Vagina (tissue), 2 donors: ENCODE results near the gene BIRC7. TPM values are rescaled to one million over a fixed set of nuclear protein-coding genes. Genes with fewer than 3 reads are reported as not detected.

Experiments used
- DNase-seq, 2 donors: peaks; one replicate each; pipeline ENCODE4 v3.0.0-alpha.2; 2017; ENCODE audit errors: extremely low spot score in 2 of 2
- H3K27ac ChIP-seq: fragments of 200-600 bp; sonication (generic); one replicate; pipeline ENCODE4 v1.5.1; 2019
- H3K27me3 ChIP-seq: fragments of 200-600 bp; sonication (generic); one replicate; pipeline ENCODE4 v1.5.1; 2019
- H3K36me3 ChIP-seq, 2 donors: fragments of 200-600 bp; sonication (generic); one replicate each; pipeline ENCODE4 v1.5.1; 2017 to 2019
- H3K4me1 ChIP-seq: fragments of 200-600 bp; sonication (generic); one replicate; pipeline ENCODE4 v1.5.1; 2019
- H3K4me3 ChIP-seq, 2 donors: fragments of 200-600 bp; sonication (generic); 1 replicate in 1 of 2; 2 replicates in 1 of 2; pipeline ENCODE4 v1.5.1; 2016 to 2019
- H3K9me3 ChIP-seq: fragments of 200-600 bp; sonication (generic); one replicate; pipeline ENCODE4 v1.5.1; 2019
- POLR2A ChIP-seq, 2 donors: fragments of 450-650 bp; IDR thresholded peaks; one replicate each; pipeline ENCODE4 v1.6.1; 2017; ENCODE audit warnings: antibody characterized with exemption in 2 of 2, mild to moderate bottlenecking in 2 of 2, moderate library complexity in 2 of 2
- POLR2AphosphoS5 ChIP-seq, 2 donors: sonication (generic); formaldehyde crosslinking; IDR thresholded peaks; one replicate each; pipeline ENCODE4 v1.9.0; 2017; ENCODE audit warnings: antibody characterized with exemption in 2 of 2, mild to moderate bottlenecking in 2 of 2, low read depth in 1 of 2; ENCODE audit not compliant: insufficient read depth in 1 of 2
- intact Hi-C: fragments of 100-400 bp; cut with DNase I; formaldehyde crosslinking; loops from one replicate; pipeline ENCODE4 v1.15.1; 2023
- total RNA-seq: library from RNA; depleted of rRNA; stranded (reverse); fragments of >200 nt; gene quantifications from one replicate; pipeline ENCODE4 v1.2.3, GENCODE V29; 2016
- TF ChIP-seq, protein P1 (sequence below), 3 experiments: fragments of 450-650 bp in 2 of 3; fragments of 200-600 bp in 1 of 3; sonication (generic) in 1 of 3; IDR thresholded peaks; one replicate each; pipeline ENCODE4 v1.5.1; 2017 to 2019; ENCODE audit warnings: antibody characterized with exemption in 3 of 3, mild to moderate bottlenecking in 2 of 3, moderate library complexity in 2 of 3

BIRC7 gene
- total RNA-seq, 1 donor from 2014 or later: 2.7 TPM

GRCh38 chr20:63281742-63282665, 46.3 kb downstream of the BIRC7 start:
- Histone ChIP-seq H3K36me3 (peaks cover 0 to 77% of the 10 kb centered on the region in 2 donors), H3K4me3 (no peak overlapping the region), H3K27me3 (no peaks in the 10 kb centered on the region), H3K4me1 (no peaks in the 10 kb centered on the region), H3K27ac (no peak overlapping the region), H3K9me3 (no peaks in the 10 kb centered on the region)
- TF ChIP-seq POLR2A (IDR thresholded peaks at IDR 0.05) (no peak), POLR2AphosphoS5 (IDR thresholded peaks at IDR 0.05; ENCODE audit: insufficient read depth in 1 of 2, low read depth in 1 of 2) (no peak)
- TF ChIP-seq, protein P1, sequence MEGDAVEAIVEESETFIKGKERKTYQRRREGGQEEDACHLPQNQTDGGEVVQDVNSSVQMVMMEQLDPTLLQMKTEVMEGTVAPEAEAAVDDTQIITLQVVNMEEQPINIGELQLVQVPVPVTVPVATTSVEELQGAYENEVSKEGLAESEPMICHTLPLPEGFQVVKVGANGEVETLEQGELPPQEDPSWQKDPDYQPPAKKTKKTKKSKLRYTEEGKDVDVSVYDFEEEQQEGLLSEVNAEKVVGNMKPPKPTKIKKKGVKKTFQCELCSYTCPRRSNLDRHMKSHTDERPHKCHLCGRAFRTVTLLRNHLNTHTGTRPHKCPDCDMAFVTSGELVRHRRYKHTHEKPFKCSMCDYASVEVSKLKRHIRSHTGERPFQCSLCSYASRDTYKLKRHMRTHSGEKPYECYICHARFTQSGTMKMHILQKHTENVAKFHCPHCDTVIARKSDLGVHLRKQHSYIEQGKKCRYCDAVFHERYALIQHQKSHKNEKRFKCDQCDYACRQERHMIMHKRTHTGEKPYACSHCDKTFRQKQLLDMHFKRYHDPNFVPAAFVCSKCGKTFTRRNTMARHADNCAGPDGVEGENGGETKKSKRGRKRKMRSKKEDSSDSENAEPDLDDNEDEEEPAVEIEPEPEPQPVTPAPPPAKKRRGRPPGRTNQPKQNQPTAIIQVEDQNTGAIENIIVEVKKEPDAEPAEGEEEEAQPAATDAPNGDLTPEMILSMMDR (IDR thresholded peaks at IDR 0.05): no peak
- intact Hi-C loops: no loop called here
- no peak for DNase-seq

GRCh38 chr20:63282946-63283345, 47.2 kb downstream of the BIRC7 start:
- Histone ChIP-seq H3K9me3 (no peaks in the 10 kb centered on the region), H3K27ac (no peak overlapping the region), H3K4me3 (no peak overlapping the region), H3K4me1 (no peaks in the 10 kb centered on the region), H3K36me3 (peaks cover 0 to 79% of the 10 kb centered on the region in 2 donors), H3K27me3 (no peaks in the 10 kb centered on the region)
- TF ChIP-seq POLR2AphosphoS5 (IDR thresholded peaks at IDR 0.05; ENCODE audit: insufficient read depth in 1 of 2, low read depth in 1 of 2): no peak
- TF ChIP-seq, protein P1 (IDR thresholded peaks at IDR 0.05): no peak
- no peak for TF ChIP-seq POLR2A (IDR thresholded peaks at IDR 0.05)
- no peak for DNase-seq
- intact Hi-C loops: no loop called here

DNA sequence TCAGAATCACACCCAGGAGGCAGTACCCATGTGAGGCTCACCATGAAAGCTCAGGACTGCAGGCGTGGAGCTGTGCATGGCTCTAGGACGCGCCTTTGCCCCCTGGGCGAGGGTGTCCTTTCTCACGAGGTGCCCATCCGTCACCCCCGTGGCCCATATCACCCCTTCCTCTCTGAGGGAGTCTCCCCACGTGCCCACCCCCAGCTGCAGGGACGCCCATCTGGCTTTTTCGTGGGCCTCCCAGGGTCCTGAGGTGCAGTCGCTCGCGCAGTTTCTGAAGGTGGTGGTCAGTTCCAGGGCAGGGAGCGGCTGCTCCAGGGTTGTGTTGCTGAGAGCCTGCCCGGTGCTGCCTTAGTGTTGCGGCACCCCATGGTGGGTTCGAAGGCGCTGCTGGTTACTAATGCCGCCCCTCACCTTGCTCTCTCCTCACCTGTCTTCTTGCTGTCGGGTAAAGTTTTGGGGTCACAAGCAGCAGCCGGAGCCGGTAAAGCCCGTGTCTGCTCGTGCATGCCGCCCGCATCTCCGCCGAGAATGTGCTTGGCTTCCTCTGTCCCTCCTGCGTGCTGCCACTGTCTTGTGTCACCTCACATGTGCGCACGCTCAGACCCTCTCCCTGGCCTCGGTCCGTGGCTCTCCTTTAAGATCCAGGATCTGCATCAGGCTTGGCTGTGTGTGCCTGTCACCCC, 47.8 kb downstream of the BIRC7 start:
- H3K4me1 ChIP-seq: no peaks in the 10 kb centered on the region
- intact Hi-C loops: no loop called here
- H3K36me3 ChIP-seq: peaks cover 0 to 77% of the 10 kb centered on the region in 2 donors
- TF ChIP-seq POLR2A (IDR thresholded peaks at IDR 0.05): no peak
- H3K27me3 ChIP-seq: no peaks in the 10 kb centered on the region
- H3K4me3 ChIP-seq: no peak overlapping the region
- H3K9me3 ChIP-seq: no peaks in the 10 kb centered on the region
- DNase-seq: no peak
- H3K27ac ChIP-seq: no peak overlapping the region

GRCh38 chr20:63284083-63284440, 48.4 kb downstream of the BIRC7 start:
- H3K27me3 ChIP-seq: no peaks in the 10 kb centered on the region
- DNase-seq: no peak
- no peaks in the 10 kb centered on the region for H3K4me1 ChIP-seq
- TF ChIP-seq POLR2A (IDR thresholded peaks at IDR 0.05): no peak
- H3K27ac ChIP-seq: no peak overlapping the region
- H3K36me3 ChIP-seq: peaks cover 0 to 71% of the 10 kb centered on the region in 2 donors
- intact Hi-C loops: no loop called here
- H3K9me3 ChIP-seq: no peaks in the 10 kb centered on the region
- no peak overlapping the region for H3K4me3 ChIP-seq

GRCh38 chr20:63284544-63284949, 48.8 kb downstream of the BIRC7 start:
- DNase-seq: no peak
- no peaks in the 10 kb centered on the region for H3K27me3 ChIP-seq
- intact Hi-C loops: no loop called here
- no peak overlapping the region for H3K4me3 ChIP-seq
- H3K4me1 ChIP-seq: no peaks in the 10 kb centered on the region
- TF ChIP-seq POLR2AphosphoS5 (IDR thresholded peaks at IDR 0.05; ENCODE audit: insufficient read depth in 1 of 2, low read depth in 1 of 2): no peak
- no peak for TF ChIP-seq POLR2A (IDR thresholded peaks at IDR 0.05)
- TF ChIP-seq, protein P1 (IDR thresholded peaks at IDR 0.05): no peak
- no peak overlapping the region for H3K27ac ChIP-seq
- peaks cover 0 to 67% of the 10 kb centered on the region in 2 donors for H3K36me3 ChIP-seq
- H3K9me3 ChIP-seq: no peaks in the 10 kb centered on the region
